ENCODE results near the gene M1AP.

Gene M1AP, protein sequence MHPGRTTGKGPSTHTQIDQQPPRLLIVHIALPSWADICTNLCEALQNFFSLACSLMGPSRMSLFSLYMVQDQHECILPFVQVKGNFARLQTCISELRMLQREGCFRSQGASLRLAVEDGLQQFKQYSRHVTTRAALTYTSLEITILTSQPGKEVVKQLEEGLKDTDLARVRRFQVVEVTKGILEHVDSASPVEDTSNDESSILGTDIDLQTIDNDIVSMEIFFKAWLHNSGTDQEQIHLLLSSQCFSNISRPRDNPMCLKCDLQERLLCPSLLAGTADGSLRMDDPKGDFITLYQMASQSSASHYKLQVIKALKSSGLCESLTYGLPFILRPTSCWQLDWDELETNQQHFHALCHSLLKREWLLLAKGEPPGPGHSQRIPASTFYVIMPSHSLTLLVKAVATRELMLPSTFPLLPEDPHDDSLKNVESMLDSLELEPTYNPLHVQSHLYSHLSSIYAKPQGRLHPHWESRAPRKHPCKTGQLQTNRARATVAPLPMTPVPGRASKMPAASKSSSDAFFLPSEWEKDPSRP

DNA sequence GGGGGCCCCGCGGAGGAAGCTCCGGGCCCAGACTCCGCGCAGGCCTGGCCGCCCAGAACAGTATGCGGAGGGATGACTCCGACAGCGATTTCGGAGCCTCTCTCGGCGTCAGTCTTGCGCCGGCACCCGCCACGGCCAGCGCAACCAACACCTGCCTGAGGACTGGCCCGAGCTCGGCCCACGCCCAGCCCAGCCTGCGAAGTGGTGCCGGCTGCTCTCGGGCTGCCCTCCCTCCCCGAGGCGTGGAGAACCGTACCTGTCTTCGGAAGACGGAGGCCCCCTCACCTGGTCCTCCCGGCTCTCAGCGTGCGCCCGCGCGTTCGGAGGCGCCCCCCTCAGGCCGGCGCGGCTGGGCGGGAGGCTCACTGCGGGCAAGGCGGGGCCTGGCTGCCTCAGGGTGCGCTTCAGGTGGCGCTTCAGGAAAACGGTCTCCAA lies at the start of gene M1AP:
M1AP (minus strand) TSS at position 322 of the 435 bp plus-strand sequence. CDS start 8,055 bp downstream, outside the sequence.
- DNase-seq: no peak

GRCh38 chr2:74696829-74697228 lies 48.7 kb upstream of the M1AP start:
- DNase-seq: no peak

DNA sequence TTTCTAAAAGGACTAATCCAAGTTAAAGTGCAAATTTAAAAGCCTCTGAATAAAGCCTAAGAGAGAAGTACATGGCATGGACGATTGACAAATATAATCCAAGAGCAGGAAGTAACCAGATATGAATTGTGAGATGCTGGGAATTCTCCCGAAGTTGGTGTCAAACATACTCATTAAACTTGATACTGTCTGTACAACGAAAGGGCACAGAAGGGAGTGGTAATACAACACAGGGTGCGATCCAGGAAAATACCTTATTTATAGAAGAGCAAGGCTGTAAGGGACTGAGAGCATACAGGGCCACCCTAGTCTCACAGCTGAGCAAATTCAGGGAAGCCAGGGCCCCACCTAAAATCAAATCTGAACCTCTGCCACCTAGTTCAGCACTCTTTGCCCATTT lies 47.5 kb upstream of the M1AP start:
- DNase-seq: no peak

DNA sequence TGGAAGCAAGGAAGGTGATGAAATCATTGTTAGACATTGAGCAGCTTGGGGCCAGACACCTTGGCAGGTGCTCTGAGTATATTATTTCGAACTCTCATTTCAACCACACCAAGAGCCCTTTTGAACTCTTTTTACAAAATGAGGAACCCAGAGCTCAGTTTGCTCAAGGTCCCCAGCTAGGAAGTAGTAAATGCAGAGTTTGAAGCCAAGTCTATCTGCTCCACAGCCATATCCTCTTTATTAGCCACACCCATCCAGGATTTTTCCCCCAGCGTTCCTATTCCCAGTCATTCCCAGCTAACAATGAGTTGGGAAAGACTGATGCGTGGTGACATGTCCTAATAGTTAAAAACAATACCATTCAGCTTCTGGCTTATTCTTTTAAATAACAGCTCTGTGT lies 46.2 kb upstream of the M1AP start:
- DNase-seq: no peak

DNA sequence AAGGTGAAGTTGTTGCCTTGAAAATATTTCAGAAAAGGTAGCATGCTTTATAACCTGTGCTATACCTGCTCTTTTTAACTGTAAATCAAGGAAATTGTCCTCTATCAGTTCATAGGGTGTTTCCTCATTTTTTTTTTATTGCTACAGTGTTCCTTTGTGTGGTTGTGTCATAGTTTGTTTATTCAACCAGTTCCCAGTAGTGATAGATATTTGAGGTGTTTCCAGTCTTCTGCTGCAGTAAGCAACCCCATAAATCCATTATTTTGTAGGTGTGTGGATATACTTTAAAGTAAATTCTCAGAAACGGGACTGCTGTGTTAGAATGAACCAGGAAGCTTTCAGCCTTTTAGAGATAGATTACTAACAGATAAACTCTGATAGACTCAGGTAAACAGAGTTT lies 45.5 kb upstream of the M1AP start:
- no peak for DNase-seq

DNA sequence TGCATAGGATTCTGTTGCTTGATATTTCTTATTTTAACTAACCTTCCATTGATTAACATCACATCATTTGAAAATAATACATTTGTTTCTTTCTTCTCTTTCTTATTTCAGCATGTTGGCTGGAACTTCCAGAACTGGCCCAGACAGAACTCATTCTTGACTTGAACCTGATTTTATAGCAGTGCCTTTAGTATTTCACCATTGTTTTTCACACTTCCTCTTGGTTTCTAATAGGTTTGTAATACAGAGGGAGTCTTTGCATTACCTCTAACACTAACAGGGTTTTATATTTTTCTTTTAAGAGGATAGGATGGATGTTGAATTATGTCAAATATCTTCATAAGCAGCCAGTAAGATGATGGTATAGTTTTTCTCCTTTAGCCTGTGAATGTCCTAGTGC lies 45.1 kb upstream of the M1AP start:
- no peak for DNase-seq

DNA sequence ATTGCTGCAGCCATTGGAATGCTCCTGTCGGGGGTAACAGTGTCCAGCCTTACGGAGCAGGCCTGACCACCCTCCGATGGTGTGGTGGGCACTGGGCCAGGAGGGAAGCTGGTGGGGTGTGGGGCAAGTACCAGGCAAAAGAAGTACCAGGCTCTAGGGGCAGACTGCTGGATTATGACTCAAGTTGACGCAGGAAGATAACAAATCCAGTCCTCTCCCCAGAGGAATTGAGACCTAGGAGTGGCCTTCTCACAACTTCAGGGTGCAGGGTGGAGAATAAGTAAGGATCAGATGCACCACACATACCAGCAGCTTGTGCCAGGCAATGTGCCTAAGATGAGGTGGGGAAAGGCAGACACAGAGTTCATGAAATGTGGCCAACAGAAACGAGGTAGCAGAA lies 43.8 kb upstream of the M1AP start:
- DNase-seq: no peak

DNA sequence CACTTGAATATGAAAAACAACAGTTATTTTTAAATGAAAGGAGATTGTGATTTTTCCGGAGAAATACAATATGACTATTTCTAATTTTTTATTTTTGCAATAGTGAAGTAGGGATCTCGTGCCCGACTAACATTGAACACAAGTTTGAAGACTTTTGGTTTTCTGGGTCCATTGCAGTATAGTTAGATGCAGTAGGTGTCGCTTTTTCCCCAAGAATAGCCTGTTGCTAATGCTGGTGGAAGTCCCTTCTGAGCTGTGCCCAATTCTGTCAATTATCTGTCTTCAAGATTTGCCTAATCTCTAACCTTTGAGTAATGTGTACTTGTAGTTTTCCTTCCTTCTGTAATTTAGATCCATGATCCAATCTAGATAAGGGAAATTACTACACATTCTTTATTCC lies 42.4 kb upstream of the M1AP start:
- peak; percentile 21 for DNase-seq

GRCh38 chr2:74689671-74690070 lies 41.5 kb upstream of the M1AP start:
- no peak for DNase-seq

GRCh38 chr2:74688881-74689280 lies 40.8 kb upstream of the M1AP start:
- no peak for DNase-seq

DNA sequence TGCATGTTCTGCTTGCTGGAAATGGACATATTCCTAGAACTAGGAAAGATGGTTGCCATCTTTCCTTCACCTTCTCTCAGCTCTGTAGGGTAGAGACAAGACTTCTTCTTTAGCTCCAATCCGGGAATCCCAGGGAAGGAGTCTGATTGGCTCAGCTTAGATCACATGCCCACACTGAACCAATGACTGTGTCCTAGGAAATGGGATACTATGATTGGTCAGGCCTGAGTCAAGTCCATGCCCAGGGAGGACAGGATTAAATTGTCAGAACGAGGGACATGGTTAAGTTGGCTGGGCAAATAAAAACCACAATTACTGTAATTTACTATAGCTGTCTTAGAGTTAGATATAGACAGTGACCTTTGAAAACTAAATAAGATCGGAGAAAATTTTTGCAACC lies 37.3 kb upstream of the M1AP start:
- no peak for DNase-seq

DNA sequence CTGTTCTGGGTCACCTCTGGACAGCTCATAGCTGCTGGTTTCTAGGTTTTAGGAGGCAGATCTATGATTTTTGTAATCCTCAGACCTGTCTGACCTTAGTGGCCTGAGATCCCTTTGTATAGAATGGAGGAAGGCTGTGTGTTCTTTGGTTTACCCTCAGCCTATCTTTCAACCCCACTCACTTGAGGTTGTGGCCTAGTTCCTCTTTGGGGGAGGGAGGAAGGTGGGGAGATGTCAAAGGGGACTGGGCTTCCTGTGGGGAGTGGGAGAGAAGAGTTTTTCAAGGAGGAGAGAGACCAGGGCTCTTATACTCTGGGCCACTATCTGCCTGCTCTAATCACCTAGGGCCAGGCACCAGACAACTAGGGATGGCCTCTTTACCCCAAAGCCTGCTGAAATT lies 34.4 kb upstream of the M1AP start:
- DNase-seq: no peak

DNA sequence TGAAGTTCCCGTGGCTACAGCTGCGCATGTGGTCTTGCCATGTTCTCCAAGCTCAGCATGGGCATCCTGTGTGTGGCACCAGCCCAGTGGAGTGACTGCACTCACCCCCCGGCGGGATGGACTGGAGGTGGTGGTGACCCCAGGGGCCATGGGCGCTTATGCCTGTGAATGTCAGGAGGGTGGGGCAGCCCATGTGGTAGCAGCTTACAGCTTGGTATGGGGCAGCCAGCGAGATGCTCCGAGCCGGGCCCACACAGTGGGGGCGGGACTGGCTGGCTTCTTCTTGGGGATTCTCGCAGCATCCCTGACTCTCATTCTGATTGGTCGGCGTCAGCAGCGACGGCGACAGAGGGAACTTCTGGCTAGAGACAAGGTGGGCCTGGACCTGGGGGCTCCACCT lies 31.5 kb upstream of the M1AP start:
- DNase-seq: no peak

- no peak for DNase-seq
Measured at GRCh38 chr2:74676331-74676730, 28.2 kb upstream of the M1AP start.

GRCh38 chr2:74675090-74675489 lies 27.0 kb upstream of the M1AP start:
- no peak for DNase-seq

DNA sequence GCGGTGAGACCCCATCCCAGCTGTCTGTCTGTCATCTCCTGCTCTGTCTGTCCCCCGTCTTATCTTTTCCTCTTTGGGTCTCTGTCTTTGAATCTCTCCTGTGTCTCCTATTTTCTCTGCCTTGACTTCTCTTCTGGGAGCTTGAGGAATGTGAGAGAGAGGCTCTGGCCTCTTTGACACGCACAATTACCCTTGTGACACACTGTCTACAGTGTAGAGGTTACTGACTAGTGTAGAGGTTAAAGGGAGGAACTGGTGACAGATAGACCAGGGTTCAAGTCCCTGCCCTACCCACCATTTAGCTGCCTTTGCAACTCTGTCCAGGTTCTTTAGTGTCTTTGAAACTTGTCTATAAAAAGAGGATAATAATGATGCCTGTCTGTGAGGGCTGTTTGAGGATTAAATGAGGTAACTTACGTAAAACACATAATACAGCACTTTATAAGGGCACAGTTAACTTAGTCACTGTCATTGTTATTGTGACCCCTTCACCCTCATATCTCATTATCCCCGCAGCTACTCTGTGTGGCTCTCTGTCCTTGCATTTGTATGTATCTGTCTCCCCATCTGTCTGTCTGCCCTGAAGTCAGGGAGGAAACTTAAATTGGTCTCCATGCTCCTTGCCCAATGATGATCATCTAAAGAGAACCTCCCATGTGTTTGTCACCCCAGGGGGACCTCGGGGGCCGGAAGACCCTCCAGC lies 25.8 kb upstream of the M1AP start:
- no peak for DNase-seq

DNA sequence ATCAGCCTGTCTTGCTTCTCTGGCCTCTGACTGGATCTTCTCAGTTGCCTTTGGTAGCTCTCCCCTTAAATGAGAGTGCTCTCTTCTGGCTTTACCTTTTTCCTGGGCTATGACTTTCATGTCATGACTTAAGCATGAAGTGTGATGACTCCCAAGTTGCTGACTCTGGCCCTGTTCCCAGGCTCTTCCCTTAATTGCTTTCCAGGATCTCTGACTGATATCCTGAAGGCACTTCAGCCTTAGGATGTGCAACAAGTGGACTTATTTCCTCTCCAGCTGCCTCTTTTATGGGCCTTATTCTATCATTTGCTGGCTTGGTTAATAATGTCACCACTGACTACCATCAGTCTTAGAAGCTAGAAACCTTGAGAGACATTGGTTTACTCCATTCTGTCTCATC lies 23.3 kb upstream of the M1AP start:
- DNase-seq: no peak

DNA sequence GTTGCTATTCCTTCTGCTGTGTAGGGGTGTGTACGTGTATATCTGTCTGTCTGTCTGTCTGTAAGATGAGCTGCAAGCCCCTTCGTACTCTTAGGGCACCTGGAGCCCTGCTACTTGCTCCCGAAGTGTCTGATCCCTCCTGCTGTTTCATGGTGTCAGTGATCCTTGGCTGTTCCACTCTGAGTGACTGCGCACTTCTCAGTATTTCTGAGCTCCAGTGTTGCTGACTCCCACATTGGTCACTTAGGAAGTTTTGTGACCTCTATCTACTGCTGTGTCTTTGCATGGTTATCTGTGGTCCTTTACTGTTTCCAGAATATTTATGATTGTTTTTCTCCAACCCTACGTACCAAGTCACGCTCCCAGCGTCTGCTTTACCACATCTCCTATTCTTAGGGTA lies 22.1 kb upstream of the M1AP start:
- DNase-seq: no peak

GRCh38 chr2:74668087-74668486 lies 20.0 kb upstream of the M1AP start:
- no peak for DNase-seq

- no peak for DNase-seq
Measured at GRCh38 chr2:74659462-74659861, 11.3 kb upstream of the M1AP start.

DNA sequence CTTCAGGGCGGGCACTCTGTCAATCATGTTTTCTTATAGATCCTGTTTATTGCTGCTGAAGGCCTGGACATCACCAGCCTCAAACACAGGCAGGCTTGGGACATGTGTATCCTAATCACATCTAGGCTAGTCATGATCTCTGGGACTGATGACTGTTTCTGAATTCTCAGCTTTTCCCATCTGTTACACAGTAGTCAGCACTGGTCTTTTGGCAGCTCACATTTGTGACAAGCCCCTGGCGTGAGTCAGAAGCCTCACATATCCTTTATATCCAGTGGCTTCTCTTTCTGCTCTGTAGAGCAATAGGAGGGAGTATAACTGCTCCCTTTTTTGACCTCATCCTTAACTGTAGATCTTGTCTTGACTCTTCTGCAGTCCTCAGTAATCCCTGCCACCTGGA lies 10.4 kb upstream of the M1AP start:
- no peak for DNase-seq

- DNase-seq: no peak
Measured at GRCh38 chr2:74655579-74655978, 7.4 kb upstream of the M1AP start.

- peak; percentile 88 for DNase-seq
Measured at GRCh38 chr2:74653985-74654882, 6.1 kb upstream of the M1AP start, which contains the start of gene SEMA4F. Gene SEMA4F, plus strand, starts transcription at chr2:74654247. Its CDS starts 130 bp downstream, at chr2:74654377.
